Measurements from ENCODE around the gene S100A6.

The S100A6 gene

DNA sequence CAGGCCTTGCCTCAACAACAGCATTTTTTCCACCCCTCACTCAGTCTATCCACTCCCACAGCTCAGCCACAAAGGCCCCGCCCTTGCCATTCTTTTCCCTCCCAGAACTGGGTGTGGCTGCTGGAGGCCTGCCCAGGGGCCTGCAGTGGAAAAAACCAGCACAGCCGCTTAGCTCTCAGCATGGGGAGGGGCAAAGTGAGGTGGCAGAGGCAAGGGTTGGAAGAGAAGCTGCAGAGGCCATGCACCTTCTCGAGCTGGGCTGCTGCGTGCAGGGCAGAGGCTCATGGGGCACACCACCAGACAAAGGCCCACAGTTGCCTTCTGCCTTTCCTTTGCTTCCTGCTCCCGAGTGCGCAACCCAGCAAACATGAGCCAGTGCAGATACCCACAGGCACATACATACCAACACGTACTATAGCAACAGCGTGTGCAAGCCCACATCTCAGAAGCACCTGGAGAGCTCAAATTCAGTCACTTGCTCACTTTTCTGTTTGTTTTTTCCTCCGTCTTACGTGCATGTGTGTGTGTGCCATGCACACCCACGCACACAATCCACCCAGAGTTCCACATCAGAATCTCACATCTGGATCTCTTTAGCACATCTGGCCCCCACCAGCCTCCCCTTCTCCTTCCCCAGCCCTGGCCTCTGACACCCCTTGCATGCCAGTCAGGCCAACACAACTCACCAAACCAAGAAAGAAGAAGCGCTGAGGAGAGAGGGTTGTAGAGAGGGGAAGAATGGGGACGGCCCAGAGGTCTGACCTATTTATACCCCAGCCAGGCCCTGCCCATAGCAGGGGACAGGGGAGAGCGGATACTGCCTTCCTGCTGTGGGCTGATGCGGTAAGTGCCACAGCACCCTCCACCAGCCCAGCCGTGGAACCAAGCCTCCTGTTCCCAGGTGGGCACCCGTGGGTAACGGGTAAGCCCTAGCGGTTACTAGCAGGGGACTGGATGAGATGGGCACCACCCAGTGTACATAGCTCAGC, 9.6 kb upstream of the S100A6 start, which contains the start of gene S100A4:
Gene S100A4 (minus strand): TSS at position 740 of the 989 bp plus-strand sequence. CDS start 1,012 bp downstream, outside the sequence.
- DNase-seq (ENCODE audit: low read depth) = peak; percentile 83

DNA sequence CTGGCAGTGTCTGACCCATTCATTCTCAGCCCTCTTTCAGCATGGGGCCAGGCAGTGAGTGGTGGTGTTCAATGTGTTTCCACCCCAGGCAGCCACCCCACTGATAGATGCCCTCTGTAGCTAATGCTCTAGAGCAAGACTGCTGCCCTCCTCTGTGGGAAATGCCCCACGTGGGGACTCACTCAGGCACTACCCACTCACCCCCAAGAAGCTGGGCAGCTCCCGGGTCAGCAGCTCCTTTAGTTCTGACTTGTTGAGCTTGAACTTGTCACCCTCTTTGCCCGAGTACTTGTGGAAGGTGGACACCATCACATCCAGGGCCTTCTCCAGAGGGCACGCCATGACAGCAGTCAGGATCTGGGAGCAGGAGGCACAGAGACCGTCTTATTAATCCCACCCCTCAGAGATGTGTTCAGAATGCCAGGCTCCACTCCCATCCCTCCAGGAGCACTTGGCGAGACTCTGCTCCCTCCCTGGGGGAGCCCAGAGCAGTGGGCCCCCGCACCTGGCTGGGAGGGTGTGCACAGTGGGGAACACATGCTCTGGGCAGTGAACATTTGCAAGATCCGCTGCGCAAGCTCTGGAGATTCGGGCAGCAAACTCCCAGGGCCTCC, 8.8 kb upstream of the S100A6 start:
- DNase-seq (ENCODE audit: low read depth) = no peak

DNA sequence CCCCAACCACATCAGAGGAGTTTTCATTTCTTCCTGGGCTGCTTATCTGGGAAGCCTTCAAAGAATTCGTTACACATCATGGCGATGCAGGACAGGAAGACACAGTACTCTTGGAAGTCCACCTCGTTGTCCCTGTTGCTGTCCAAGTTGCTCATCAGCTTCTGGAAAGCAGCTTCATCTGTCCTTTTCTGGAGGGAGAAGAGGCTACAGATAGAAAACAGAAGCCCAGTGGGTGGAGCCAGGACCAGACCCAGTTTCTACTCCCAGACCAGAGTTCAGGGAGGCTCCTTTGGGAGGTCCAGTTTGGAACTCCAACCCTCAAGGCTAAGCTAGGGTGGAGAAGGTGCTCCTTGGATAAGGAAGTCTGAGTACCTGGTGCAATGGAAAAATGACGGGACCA, 7.9 kb upstream of the S100A6 start:
- no peak for DNase-seq (ENCODE audit: low read depth)

DNA sequence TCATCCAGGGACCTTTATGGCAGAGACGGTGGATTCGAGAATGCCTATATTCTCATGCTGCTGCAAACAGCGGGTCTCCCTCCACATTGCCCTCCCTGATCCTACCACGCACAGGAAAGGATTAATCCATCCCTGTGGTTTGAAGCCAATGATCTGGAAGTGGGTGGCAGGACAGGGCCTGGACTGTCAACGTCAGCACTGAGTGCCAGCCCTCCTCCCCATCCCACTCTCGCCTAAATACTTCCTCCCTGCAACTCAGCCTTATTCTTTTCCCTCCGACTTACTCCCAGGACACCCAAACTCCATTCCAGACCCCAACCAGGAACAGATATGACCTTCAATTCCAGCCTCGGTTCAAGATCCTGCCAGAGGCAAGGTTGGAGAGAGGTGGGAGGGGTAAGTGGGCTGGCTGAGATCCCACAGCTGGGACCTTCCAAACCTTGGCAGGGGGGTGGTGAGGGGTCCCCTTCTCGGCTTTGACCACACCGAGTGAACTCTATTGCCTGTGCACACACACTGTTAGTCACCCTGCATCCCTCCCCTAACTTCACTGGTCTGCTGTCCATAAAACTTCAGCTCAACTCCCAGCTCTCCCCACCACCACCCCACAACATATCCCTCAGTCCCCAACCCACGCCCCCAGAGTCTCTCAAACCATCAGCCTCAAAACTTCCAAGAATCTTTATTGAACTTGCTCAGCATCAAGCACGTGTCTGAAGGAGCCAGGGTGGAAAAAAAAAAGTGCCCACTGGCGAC, 7.3 kb upstream of the S100A6 start:
- no peak for DNase-seq (ENCODE audit: low read depth)

DNA sequence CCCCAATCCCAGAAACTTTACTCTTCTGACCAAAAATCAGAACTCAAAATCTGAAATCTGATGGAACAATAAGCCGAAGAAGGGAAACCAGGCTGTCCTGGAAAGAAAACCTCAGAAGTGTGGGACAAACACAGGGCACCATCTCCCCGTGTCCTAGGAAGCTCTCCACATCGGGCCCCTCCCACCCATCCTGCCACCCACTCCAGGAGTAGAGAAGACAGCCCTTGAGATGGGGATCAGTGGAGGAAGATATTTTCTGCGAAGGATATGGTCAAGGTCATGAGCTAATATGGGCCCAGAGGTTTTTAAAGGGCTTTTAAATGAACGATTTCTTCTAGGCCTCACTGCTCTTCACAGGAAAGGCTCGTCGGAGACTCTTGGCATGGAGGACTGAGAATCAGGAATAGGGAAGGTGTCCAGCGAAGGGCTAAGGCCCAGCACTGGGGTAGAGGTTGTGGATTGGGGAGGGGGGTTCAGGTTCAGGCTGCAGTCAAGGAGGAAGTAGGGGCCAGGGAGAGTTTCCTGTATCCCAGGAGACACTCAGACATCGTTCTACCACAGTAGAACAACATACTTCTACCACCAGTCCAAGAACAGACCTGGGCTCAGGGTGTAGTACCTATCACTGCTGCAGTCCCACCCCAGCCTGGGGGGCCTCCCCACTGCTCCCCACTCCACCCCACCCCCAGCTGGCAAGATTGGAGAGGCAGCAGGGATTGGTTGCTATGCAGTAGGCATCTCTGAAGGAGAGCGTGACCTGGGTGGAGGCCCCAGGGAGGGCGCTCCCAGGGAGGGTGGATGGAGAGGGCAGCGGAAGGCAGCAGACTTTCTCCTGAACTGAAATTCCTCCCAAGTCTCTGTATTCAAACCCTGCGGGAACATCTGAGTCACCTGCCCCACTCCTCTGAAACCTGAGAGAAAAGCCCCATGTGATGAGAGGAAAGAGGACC, 6.1 kb upstream of the S100A6 start:
- DNase-seq (ENCODE audit: low read depth) = no peak

DNA sequence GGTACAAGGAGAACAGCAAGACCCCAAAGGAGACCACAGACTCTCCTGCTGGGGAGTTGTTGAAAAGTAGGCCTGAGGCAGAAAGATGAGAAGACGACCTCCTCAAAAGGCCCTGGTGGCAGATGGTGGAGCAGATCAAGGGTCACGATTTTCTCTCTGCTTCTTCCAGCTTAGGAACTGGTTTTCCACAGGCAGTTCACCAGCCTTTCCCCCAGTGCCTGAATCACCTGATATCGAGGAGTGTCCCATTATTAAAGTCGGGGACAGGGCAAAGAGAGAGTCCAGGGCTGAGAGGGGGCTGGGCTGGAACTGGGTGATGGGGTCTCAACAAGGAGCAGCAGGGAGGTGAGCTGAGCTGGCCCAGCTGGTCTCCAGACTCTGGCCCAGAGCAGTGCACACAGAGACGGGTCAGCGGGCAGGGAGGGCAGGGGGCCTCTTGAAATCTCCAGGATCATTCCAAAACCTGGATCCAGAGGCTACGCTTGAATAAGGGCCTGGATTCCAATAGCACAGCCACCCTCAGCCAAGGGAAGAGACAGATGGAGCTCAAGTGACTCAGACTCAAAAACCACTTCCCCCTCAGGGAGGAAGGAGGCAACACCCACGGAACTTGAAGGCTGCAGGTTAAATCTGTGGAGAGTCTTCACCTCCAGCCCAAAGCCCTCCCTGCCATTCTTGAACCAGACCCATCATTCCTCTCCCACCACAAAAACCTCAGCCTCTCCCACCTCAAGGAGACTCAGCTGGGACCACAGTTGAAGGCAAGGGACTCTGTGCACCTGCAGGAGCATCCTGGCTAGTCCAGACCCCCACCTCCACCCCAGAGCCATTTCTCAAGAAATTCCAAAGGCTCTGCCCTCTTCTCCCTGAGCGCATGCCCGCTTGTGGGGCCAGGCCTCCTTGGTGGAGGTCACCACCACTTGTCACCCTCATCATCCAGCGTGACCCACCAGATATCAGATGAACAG, 4.9 kb upstream of the S100A6 start, which contains the start of gene S100A5:
Gene S100A5 (minus strand): TSS at position 541 of the 968 bp plus-strand sequence. CDS start 743 bp downstream, outside the sequence.
- no peak for DNase-seq (ENCODE audit: low read depth)

DNA sequence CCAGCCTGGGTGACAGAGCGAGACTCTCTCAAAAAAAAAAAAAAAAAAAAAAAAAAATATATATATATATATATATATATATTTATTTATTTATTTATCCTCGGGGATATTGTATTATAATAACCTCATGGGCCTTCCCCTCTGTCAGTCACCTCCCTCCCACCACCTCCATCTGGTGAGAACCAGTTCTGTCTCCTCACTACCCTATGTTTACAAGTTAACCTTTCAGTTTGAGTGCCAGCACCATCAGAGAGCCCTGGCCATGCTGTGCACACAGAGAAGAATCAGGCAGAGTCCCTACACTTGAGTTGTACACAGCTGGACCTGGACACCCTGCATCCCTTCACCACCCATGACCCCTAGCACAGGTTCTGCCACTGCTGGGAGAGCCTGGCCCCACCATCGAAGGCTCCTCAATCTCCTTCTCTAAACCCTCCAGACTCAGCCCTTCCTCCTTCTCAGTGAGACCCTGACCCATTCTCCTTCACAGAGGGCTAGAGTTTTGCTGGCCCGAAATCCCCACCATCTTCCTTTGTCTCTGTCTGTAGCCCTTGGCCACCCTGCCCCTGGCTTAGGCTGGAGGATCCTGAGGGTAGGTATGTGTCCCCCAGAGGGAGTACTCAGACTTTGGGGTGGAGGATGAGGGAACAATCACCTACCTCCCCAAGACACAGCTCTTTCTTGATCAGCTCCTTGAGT, 3.8 kb upstream of the S100A6 start:
- no peak for DNase-seq (ENCODE audit: low read depth)

DNA sequence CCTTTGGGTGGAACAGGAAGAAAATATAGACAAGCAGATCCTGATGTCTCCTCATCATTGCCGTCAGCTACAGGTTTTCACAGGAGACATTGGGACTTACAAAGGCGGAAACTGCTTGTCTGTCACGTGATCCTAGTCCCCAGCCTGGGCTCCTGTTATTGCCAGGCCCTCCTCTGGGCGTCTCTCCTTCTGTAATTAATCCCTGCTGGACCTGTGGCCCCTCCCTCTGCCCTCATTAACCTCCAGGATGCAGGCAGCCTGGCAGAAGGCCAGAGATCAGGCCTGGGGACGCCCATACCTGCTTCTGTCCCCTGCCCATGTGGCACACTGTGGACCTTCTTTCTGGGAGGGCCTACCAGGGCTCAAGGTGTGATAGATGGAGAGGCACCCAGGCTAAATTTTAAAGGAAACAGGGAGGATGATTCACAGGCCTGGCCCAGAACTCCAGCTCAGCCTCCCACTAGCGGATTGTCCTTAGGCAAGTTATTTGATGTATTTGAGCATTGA, 2.6 kb upstream of the S100A6 start:
- DNase-seq (ENCODE audit: low read depth) = no peak

DNA sequence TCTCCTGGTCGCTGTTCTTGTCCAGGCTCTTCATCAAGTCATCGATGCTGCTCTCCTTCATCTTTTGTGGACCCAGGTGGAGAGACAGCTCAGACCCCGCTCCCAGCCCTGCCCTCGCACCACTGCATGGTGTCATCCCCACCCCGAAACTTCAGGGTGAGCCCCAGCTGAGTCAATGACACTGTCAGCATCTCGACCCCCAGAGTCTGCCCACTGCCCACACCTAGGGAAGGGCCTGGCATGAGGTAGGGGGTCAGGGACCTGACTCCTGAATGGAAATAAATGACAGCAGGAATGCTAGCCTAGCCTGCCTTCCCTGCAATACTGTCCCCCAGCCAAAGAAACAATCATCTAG, 1.6 kb upstream of the S100A6 start:
- no peak for DNase-seq (ENCODE audit: low read depth)

DNA sequence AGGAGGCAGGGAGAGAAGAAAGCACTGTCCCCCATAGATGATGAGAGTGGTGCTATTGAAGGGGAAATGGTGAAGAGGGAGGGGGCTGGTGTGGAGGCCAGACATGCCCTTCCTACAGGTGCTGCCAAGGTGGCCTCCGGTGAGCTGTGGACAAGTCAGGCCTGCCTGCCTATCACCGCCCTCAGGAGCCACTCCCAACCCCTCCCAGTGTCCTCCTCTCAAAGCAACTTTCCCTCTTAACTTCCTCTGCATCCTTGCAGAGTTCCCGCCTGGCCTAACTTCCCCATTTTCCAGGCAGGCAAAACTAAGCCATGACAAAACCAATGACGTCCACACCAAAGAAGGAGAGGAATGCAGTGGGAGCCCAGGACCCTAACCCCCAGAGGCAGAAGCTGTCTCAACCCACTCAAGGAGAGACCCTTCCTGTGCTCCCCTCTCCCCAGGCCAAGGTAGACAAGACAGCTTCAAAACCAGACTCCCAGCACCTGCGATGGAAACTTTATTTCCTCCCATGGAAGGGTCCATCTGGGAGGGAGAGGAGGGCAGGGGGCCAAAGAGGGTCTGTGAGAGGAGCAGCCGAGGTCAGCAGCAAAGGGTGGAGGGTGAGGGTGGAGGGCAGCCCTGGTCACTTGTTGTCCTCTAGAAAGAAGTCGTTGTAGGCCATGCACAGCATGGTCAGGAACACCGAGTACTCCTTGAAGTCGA, 1.0 kb upstream of the S100A6 start:
- no peak for DNase-seq (ENCODE audit: low read depth)

DNA sequence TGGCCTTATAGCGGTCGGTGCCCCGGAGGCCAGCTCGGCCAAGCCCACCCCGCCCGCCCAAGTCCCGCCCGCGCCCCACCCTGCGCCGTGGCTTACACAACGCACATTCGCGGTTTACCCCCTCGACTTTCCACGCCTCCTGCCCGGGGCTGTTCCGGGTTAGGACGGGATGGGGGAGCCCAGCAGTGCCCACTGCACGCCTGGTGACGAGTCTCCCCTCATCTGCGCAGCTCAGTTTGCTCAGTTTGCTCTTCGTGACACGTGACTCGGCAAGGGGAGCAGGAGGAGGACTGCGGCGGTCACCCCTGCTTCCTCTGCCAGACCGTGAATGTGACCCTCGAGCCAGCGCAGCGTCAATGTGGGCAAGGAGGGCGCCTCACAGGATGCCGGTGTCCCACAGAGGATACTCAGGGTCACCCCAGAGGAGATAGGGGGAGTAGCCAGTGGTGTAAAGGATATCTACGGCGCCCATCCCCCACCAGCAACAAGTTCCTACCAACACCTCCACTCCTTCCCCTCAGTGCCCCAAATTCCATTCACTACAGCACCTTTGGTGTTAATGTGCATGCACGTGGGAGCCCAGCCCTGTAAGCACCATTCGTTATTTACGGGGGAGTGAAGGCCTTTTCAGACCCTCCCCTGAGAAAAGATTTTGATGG, 350 bp upstream of the S100A6 start:
- DNase-seq (ENCODE audit: low read depth) = peak; percentile 76

DNA sequence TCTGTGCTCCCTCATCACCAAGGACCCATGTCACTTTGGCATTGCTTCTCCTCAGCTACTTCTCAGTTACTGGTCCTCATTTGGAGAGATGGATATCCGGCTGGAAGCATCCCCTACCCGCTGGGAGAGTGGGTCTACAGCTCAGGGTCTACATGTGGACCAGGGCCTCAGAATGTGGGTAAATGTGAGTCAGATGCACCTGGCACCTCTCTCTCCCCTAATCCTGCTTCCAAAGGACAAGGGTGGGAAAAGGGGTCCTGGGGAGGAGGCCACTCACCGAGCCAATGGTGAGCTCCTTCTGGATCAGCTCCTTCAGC, 908 bp downstream of the S100A6 start:
- DNase-seq (ENCODE audit: low read depth) = no peak

DNA sequence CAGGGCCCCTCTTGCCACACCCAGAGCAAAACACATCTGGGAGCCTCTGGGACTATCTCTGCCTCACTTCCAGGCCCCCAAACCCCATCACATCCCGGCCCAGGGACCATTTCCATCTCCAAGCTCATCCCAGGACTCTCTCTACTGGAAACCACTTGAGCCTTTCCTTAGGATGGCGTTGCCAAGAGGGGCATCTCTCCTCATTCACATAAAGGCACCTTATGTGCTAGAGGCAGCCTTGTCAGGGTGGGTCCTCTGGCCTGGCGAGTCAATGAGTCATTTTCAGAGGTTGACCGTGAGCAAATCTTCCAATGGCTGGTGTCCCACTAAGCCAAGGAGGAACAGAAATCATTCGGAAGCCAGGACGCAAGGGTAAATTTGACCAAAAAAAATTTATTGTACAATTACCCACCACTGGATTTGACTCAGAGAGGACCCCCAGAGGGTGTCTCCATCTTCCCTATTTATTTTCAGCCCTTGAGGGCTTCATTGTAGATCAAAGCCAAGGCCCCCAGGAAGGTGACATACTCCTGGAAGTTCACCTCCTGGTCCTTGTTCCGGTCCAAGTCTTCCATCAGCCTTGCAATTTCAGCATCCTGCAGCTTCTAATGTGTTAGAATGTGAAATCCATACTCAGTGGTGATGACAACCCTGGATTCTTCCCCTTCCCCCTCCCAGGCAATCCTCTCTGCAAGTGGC, 1.4 kb downstream of the S100A6 start:
- no peak for DNase-seq (ENCODE audit: low read depth)

DNA sequence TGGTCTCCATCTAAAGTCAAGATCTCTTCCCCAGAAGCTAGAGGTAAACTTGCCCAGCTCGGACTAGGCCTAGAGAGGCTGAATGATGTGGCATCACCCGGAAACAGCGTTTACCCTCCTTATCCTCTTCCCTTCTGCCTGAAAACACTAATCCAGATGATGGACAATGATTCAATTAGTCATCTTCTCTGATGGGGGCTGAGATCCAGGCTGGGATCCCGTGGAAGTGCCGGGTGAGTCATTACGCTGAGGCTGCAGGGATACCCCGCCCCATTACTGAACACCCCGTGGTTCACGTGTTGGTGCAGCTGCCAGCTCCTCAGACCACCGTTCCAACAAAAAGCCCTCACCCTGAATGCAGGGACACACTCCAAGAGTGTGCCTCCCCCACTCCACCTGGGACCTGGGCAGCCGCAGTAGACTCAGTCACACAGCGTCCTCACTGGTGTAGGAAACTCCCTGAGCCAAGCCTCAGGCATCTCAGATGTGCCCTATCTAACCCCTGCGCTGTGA, 2.0 kb downstream of the S100A6 start:
- DNase-seq (ENCODE audit: low read depth) = no peak

DNA sequence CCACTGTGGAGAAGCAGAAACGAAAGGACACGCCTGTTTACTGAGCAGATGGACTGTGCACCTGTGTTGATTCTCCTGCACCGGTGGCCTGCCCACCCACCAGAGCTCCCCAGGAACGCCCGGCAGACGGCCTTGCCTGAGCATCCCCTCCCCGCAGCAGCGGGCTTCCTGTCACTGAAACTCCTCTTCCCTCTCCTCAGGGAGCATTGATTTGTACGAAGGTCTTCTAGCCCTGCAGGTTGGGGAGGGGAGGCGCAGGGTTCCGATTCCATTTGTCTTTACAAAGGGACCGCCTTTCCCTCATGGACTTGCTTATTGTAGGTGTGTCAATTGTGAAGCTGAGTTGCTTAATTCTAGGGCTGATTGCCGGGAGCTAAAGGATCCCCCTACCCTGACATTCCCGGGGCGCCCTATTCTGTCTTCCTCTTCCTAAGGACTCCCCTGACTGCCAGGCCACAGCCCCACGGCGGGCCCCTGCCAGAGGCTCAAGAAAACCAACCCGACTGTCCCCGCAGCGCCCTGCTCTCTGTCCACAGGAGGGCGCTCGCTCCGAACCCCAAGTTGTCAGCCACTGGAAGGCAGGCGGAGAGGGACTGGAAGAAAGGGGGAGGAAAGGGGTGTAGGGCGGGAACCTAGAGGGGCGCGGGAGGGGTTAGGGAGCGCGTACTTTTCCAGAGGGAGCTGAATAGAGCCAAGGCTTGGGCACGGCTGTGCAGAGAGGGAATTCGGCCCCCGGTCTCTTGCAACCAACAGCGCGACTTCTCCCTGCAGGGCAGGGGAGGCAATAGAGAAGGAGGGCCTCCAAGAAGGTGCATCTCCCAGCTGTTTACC, 2.8 kb downstream of the S100A6 start:
- DNase-seq (ENCODE audit: low read depth) = peak; percentile 63

DNA sequence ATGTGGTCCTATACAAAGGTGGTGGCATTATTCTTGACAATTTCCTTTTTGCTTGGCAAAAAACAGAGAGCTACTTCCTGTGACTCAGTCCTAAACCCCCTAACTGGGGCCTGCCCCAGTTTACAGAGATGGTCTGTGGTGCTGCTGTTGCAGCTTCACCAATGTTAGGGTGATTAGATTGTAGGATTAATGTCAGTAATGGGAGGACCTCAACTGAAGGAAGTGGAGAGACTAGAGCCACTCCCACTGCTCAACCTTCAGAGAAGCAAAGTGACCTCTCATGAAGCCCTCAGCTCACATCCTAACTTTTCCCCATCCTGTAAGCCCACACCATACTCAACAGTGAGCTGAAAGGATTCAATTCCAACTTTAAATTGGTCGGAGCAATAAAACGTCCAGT, 3.6 kb downstream of the S100A6 start:
- no peak for DNase-seq (ENCODE audit: low read depth)

DNA sequence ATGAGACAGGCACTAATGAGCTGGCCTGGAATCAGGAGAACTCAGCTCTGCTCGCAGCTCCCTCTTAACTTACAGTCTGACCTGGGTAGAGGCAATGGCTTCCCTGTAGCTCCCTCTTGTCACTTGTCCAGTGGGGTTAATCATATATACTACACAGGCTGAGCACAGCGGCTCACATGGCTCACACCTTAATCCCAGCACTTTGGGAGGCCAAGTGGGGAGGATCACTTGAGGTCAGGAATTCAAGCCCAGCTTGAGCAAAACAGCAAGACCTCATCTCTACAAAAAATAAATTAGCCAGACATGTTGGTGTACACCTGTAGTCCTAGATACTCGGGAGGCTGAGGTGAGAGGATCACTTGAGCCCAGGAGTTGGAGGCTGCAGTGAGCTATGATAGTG, 4.2 kb downstream of the S100A6 start:
- DNase-seq (ENCODE audit: low read depth) = no peak

Measured in stimulated activated CD8-positive, alpha-beta memory T cell treated with anti-CD3 and anti-CD28 coated beads, Interleukin-7, amount 100 ng/mL, for 24 hours (primary cell).